Loucy (cell line): ENCODE results near the gene CRYBB2.

Experiments used
- CTCF ChIP-seq: fragments of 200-600 bp; sonication (generic); conservative IDR thresholded peaks from 2 replicates; pipeline ENCODE4 v1.5.1; 2014; ENCODE audit warnings: mild to moderate bottlenecking, antibody characterized with exemption, low read length
- EZH2phosphoT487 ChIP-seq: fragments of 200-600 bp; IDR thresholded peaks from 2 replicates; pipeline ENCODE4 v1.6.1; 2018; ENCODE audit warnings: antibody characterized with exemption, mild to moderate bottlenecking, moderate library complexity, borderline replicate concordance

GRCh38 chr22:25193548-25193947 lies 25.9 kb upstream of the CRYBB2 start:
- TF ChIP-seq CTCF (no peak), EZH2phosphoT487 (no peak)
